K562 (cell line): ENCODE results near the gene THAP4.

Source experiments
- POLR2AphosphoS5 ChIP-seq: IDR thresholded peaks from 2 replicates; pipeline ENCODE4 v1.6.1; 2011; ENCODE audit warnings: mild to moderate bottlenecking, low read depth, low read length, moderate library complexity; ENCODE audit not compliant: control insufficient read depth, insufficient read depth
- TF ChIP-seq, protein P1 (sequence below): sonication (generic); formaldehyde crosslinking; IDR thresholded peaks from 2 replicates; pipeline ENCODE4 v1.9.0; 2022; ENCODE audit warnings: mild to moderate bottlenecking, missing genetic modification reagents

DNA sequence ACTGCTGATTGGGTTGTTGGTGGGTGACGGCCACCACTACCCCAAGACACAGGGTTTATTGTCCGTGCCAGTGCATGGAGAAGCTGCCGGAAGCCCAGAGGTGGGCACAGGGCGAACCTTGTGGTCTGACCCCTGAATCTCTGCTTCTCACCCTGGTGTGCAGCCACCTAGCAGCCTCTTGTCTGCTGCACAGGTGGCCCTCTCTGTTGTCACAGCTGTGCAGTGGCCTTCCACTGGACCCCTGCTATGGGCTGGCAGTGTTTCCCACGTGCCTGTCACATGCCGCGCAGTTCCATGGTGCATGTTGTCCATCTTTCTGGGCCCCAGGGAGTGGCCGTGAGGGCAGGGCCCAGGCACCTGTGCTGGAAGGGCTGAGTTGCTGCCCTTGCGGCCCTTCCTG, 15.8 kb upstream of the THAP4 start:
- TF ChIP-seq, protein P1, sequence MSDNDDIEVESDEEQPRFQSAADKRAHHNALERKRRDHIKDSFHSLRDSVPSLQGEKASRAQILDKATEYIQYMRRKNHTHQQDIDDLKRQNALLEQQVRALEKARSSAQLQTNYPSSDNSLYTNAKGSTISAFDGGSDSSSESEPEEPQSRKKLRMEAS: no peak
- TF ChIP-seq POLR2AphosphoS5: no peak
